B cell (primary cell): ENCODE measurements around the gene ZNF575.

Experiments
- EZH2 ChIP-seq: IDR thresholded peaks from 2 replicates; pipeline ENCODE4 v1.6.1; 2012; ENCODE audit warnings: borderline replicate concordance, low read depth, mild to moderate bottlenecking, moderate library complexity, low read length; ENCODE audit not compliant: insufficient read depth, poor library complexity, severe bottlenecking
- TF ChIP-seq, protein P1 (sequence below): fragments of 200-600 bp; IDR thresholded peaks from one replicate; pipeline ENCODE4 v1.8.0; 2022; ENCODE audit warnings: antibody characterized with exemption, mild to moderate bottlenecking

DNA sequence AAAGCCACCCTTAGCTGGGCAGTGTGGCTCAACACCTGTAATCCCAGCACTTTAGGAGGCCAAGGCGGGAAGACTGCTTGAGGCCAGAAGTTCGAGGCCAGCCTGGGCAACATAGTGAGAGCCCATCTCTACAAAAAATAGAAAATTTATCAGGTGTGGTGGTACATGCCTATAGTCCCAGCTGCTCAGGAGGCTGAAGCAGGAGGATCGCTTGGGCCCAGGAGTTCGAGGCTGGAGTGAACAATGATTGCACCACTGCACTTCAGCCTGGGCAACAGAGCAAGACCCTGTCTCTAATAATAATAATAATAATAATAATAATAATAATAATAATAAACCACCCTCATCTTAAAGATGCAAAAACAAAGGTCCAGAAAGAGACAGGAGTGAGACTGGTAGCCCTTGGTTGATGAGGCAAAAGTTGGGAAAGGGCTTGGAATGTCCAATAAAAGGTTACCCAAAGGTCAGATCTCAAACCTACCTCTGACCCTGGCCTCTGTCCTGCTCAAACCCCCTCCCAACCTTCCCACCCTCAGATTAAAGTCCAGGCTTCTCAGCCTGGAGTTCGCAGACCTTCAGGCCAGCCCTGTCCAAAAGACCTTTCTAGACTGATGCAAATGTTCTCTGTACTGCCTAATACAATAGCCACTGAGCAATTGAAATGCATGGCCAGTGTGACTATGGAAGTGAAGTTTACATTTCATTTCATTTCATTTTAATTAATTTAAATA is 9.1 kb downstream of the ZNF575 start:
- TF ChIP-seq, protein P1, sequence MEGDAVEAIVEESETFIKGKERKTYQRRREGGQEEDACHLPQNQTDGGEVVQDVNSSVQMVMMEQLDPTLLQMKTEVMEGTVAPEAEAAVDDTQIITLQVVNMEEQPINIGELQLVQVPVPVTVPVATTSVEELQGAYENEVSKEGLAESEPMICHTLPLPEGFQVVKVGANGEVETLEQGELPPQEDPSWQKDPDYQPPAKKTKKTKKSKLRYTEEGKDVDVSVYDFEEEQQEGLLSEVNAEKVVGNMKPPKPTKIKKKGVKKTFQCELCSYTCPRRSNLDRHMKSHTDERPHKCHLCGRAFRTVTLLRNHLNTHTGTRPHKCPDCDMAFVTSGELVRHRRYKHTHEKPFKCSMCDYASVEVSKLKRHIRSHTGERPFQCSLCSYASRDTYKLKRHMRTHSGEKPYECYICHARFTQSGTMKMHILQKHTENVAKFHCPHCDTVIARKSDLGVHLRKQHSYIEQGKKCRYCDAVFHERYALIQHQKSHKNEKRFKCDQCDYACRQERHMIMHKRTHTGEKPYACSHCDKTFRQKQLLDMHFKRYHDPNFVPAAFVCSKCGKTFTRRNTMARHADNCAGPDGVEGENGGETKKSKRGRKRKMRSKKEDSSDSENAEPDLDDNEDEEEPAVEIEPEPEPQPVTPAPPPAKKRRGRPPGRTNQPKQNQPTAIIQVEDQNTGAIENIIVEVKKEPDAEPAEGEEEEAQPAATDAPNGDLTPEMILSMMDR, result no peak
- TF ChIP-seq EZH2, result no peak
